ENCODE data around the gene PATZ1. TPM values are rescaled to one million over a fixed set of nuclear protein-coding genes. Genes with fewer than 3 reads are reported as not detected.

Gene PATZ1
- total RNA-seq, 2 experiments from 2014 or later = 18.6 to 19.5 TPM

- Mint-ChIP-seq H3K9me3 (no peaks in the 10 kb centered on the region), H3K27ac (no peak overlapping the region), H3K4me3 (no peak overlapping the region), H3K4me1 (peaks cover 71% of the 10 kb centered on the region), H3K27me3 (no peaks in the 10 kb centered on the region), H3K36me3 (ENCODE audit: low read depth) (peaks cover 75% of the 10 kb centered on the region)
- CTCF ChIA-PET = interaction anchor here (4.2 kb wide), 1 partner anchor 10 kb away, joined by 45 read pairs; no protein-coding TSS in a partner anchor
- POLR2A ChIA-PET = interaction anchor here (0.8 to 3.9 kb wide), 4 partner anchors 7 to 13 kb away, joined by 3 to 34 read pairs (median 13); partner anchors contain the start of gene PIK3IP1
- DNase-seq = no peak
These were observed 63.2 kb downstream of the PATZ1 start for GRCh38 chr22:31282748-31283468.

GRCh38 chr22:31281733-31282132, 64.4 kb downstream of the PATZ1 start:
- POLR2A ChIA-PET = interaction anchor here (0.7 to 3.9 kb wide), 4 partner anchors 8 to 70 kb away, joined by 3 to 34 read pairs (median 11); partner anchors contain the start of genes LIMK2 and PIK3IP1
- Mint-ChIP-seq H3K36me3 (ENCODE audit: low read depth) (peaks cover 76% of the 10 kb centered on the region), H3K27ac (no peak overlapping the region), H3K4me1 (peaks cover 68% of the 10 kb centered on the region), H3K27me3 (no peaks in the 10 kb centered on the region), H3K4me3 (no peak overlapping the region), H3K9me3 (no peaks in the 10 kb centered on the region)
- no peak for DNase-seq
- CTCF ChIA-PET = interaction anchor here (0.9 to 1.1 kb wide), 2 partner anchors 9 kb away, joined by 4 to 5 read pairs; no protein-coding TSS in a partner anchor

GRCh38 chr22:31279821-31280505, 66.2 kb downstream of the PATZ1 start:
- ChIA-PET CTCF (interaction anchor here (1.3 to 1.7 kb wide), 2 partner anchors 11 to 12 kb away, joined by 5 to 6 read pairs; partner anchors contain the start of gene PIK3IP1), POLR2A (interaction anchor here (1.3 to 4.3 kb wide), 2 partner anchors 11 to 16 kb away, joined by 5 to 138 read pairs; partner anchors contain the start of gene PIK3IP1)
- no peak overlapping the region for H3K4me3 Mint-ChIP-seq
- H3K4me1 Mint-ChIP-seq = peaks cover 52% of the 10 kb centered on the region
- H3K36me3 Mint-ChIP-seq (ENCODE audit: low read depth) = peaks cover 74% of the 10 kb centered on the region
- H3K27me3 Mint-ChIP-seq = no peaks in the 10 kb centered on the region
- no peak for DNase-seq
- peak overlapping the region; percentile 93 for H3K27ac Mint-ChIP-seq
- H3K9me3 Mint-ChIP-seq = no peaks in the 10 kb centered on the region

DNA sequence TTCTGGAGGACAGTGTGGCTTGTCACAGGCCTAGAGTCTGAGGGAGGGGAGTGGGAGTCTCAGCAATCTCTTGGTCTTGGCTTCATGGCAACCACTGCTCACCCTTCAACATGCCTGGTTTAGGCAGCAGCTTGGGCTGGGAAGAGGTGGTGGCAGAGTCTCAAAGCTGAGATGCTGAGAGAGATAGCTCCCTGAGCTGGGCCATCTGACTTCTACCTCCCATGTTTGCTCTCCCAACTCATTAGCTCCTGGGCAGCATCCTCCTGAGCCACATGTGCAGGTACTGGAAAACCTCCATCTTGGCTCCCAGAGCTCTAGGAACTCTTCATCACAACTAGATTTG, 66.8 kb downstream of the PATZ1 start:
- ChIA-PET POLR2A (interaction anchor here (0.8 to 4.3 kb wide), 6 partner anchors 8 to 66 kb away, joined by 3 to 138 read pairs (median 4); partner anchors contain the start of gene PIK3IP1), CTCF (interaction anchor here (1.3 to 1.7 kb wide), 2 partner anchors 11 to 13 kb away, joined by 5 to 6 read pairs; partner anchors contain the start of gene PIK3IP1)
- no peak for DNase-seq
- no peaks in the 10 kb centered on the region for H3K9me3 Mint-ChIP-seq
- peaks cover 74% of the 10 kb centered on the region for H3K36me3 Mint-ChIP-seq (ENCODE audit: low read depth)
- peaks cover 45% of the 10 kb centered on the region for H3K4me1 Mint-ChIP-seq
- H3K27me3 Mint-ChIP-seq = no peaks in the 10 kb centered on the region
- H3K27ac Mint-ChIP-seq = peak overlapping the region; percentile 93
- H3K4me3 Mint-ChIP-seq = no peak overlapping the region

DNA sequence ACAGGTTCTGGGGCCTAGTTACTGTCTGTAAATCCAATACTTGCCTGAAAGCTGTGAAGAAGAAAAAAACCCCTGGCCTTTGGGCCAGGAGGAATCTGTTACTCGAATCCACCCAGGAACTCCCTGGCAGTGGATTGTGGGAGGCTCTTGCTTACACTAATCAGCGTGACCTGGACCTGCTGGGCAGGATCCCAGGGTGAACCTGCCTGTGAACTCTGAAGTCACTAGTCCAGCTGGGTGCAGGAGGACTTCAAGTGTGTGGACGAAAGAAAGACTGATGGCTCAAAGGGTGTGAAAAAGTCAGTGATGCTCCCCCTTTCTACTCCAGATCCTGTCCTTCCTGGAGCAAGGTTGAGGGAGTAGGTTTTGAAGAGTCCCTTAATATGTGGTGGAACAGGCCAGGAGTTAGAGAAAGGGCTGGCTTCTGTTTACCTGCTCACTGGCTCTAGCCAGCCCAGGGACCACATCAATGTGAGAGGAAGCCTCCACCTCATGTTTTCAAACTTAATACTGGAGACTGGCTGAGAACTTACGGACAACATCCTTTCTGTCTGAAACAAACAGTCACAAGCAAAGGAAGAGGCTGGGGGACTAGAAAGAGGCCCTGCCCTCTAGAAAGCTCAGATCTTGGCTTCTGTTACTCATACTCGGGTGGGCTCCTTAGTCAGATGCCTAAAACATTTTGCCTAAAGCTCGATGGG, 67.4 kb downstream of the PATZ1 start:
- Mint-ChIP-seq H3K4me1 (peaks cover 42% of the 10 kb centered on the region), H3K27ac (peak overlapping the region; percentile 93), H3K4me3 (no peak overlapping the region), H3K27me3 (no peaks in the 10 kb centered on the region), H3K36me3 (ENCODE audit: low read depth) (peaks cover 77% of the 10 kb centered on the region), H3K9me3 (no peaks in the 10 kb centered on the region)
- peak; percentile 38 for DNase-seq
- POLR2A ChIA-PET = interaction anchor here (0.8 to 4.3 kb wide), 8 partner anchors 8 to 65 kb away, joined by 3 to 138 read pairs (median 4); partner anchors contain the start of gene PIK3IP1
- CTCF ChIA-PET = interaction anchor here (1.3 to 1.7 kb wide), 2 partner anchors 12 to 14 kb away, joined by 5 to 6 read pairs; partner anchors contain the start of gene PIK3IP1

GRCh38 chr22:31278151-31278621, 68.0 kb downstream of the PATZ1 start:
- H3K4me1 Mint-ChIP-seq = peaks cover 38% of the 10 kb centered on the region
- CTCF ChIA-PET = interaction anchor here (0.7 to 1.7 kb wide), 2 partner anchors 12 to 67 kb away, joined by 3 to 5 read pairs; partner anchors contain the start of gene LIMK2
- H3K27me3 Mint-ChIP-seq = no peaks in the 10 kb centered on the region
- H3K27ac Mint-ChIP-seq = peak overlapping the region; percentile 93
- POLR2A ChIA-PET = interaction anchor here (0.9 to 4.3 kb wide), 5 partner anchors 8 to 45 kb away, joined by 3 to 138 read pairs (median 4); partner anchors contain the start of gene PIK3IP1
- no peaks in the 10 kb centered on the region for H3K9me3 Mint-ChIP-seq
- H3K4me3 Mint-ChIP-seq = no peak overlapping the region
- H3K36me3 Mint-ChIP-seq (ENCODE audit: low read depth) = peaks cover 78% of the 10 kb centered on the region
- DNase-seq = no peak

GRCh38 chr22:31277741-31278140, 68.4 kb downstream of the PATZ1 start:
- DNase-seq = no peak
- no peaks in the 10 kb centered on the region for H3K27me3 Mint-ChIP-seq
- H3K4me3 Mint-ChIP-seq = no peak overlapping the region
- H3K27ac Mint-ChIP-seq = peak overlapping the region; percentile 93
- peaks cover 36% of the 10 kb centered on the region for H3K4me1 Mint-ChIP-seq
- H3K9me3 Mint-ChIP-seq = no peaks in the 10 kb centered on the region
- H3K36me3 Mint-ChIP-seq (ENCODE audit: low read depth) = peaks cover 78% of the 10 kb centered on the region
- ChIA-PET POLR2A (interaction anchor here (0.9 to 4.3 kb wide), 5 partner anchors 9 to 45 kb away, joined by 3 to 138 read pairs (median 4); partner anchors contain the start of gene PIK3IP1), CTCF (interaction anchor here (0.7 kb wide), 1 partner anchor 66 kb away, joined by 3 read pairs; the partner anchor contains the start of gene LIMK2)

DNA sequence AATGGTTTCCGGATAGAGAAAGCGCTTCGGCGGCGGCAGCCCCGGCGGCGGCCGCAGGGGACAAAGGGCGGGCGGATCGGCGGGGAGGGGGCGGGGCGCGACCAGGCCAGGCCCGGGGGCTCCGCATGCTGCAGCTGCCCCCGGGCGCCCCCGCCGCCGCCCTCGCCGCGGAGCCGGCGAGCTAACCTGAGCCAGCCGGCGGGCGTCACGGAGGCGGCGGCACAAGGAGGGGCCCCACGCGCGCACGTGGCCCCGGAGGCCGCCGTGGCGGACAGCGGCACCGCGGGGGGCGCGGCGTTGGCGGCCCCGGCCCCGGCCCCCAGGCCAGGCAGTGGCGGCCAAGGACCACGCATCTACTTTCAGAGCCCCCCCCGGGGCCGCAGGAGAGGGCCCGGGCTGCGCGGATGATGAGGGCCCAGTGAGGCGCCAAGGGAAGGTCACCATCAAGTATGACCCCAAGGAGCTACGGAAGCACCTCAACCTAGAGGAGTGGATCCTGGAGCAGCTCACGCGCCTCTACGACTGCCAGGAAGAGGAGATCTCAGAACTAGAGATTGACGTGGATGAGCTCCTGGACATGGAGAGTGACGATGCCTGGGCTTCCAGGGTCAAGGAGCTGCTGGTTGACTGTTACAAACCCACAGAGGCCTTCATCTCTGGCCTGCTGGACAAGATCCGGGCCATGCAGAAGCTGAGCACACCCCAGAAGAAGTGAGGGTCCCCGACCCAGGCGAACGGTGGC, 69.5 kb downstream of the PATZ1 start:
- no peak for DNase-seq
- Mint-ChIP-seq H3K9me3 (no peaks in the 10 kb centered on the region), H3K36me3 (ENCODE audit: low read depth) (peaks cover 77% of the 10 kb centered on the region), H3K27me3 (no peaks in the 10 kb centered on the region), H3K4me3 (no peak overlapping the region), H3K4me1 (peaks cover 36% of the 10 kb centered on the region), H3K27ac (no peak overlapping the region)
- POLR2A ChIA-PET = interaction anchor here (4.3 kb wide), 1 partner anchor 15 kb away, joined by 138 read pairs; the partner anchor contains the start of gene PIK3IP1
- CTCF ChIA-PET = no interaction called here

Other genes with a start within 250 kb of the PATZ1 start
- gene SELENOM, start 238.8 kb downstream of the PATZ1 start, total RNA-seq = 1 to 10 TPM; 2.3 to 2.4 TPM
- not detected for gene INPP5J, start 223.4 kb downstream of the PATZ1 start, total RNA-seq
- not detected for gene PLA2G3, start 205.8 kb downstream of the PATZ1 start, total RNA-seq
- 10 to 100 TPM; 21.4 to 21.7 TPM for gene RNF185, start 186.2 kb downstream of the PATZ1 start, total RNA-seq
- 10 to 100 TPM; 44.0 to 46.4 TPM for gene LIMK2, start 134.0 kb downstream of the PATZ1 start, total RNA-seq
- 10 to 100 TPM; 56.4 to 57.8 TPM for gene PIK3IP1, start 53.9 kb downstream of the PATZ1 start, total RNA-seq
- gene DRG1, start 53.3 kb upstream of the PATZ1 start, total RNA-seq = 10 to 100 TPM; 73.4 to 86.4 TPM
- 10 to 100 TPM; 35.6 to 37.8 TPM for gene EIF4ENIF1, start 143.5 kb upstream of the PATZ1 start, total RNA-seq
- gene SFI1, start 150.2 kb upstream of the PATZ1 start, total RNA-seq = 100 to 1,000 TPM; 140 to 145 TPM